Epithelial cell of esophagus (primary cell): Measurements from ENCODE around the gene DPPA2.

Source experiments
- DNase-seq: peaks from one replicate; pipeline ENCODE4 v3.0.0; 2010; ENCODE audit warnings: low read depth
- H3K4me3 ChIP-seq: 2 replicates; pipeline ENCODE4 v1.5.1; 2011; ENCODE audit warnings: mild to moderate bottlenecking, low read length, control low read depth
- CTCF ChIP-seq: IDR thresholded peaks from 2 replicates; pipeline ENCODE4 v1.5.1; 2011; ENCODE audit warnings: low read depth, mild to moderate bottlenecking, low read length, control low read depth, inconsistent platforms; ENCODE audit not compliant: insufficient read depth; ENCODE audit errors: missing control alignments

The DPPA2 gene

GRCh38 chr3:109275702-109276293 is 40.5 kb downstream of the DPPA2 start:
- H3K4me3 ChIP-seq: no peak overlapping the region
- TF ChIP-seq CTCF: peak; percentile 61
- peak; percentile 50 for DNase-seq

DNA sequence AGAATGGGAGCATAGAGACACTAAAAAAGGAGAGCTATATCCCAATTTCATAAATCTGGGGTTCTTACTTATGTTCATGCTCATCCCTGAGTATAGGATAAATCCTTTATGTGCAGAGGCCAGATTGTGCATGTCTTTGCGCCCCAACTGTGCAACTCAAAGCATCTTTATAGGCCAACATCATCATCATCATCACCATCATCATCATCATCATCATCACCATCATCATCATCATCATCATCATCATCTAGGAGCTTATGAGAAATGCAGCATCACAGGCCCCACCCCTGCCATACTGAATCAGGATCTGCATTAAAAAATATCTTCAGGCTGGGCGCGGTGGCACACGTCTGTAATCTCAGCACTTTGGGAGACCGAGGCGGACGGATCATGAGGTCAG is 45.5 kb downstream of the DPPA2 start:
- H3K4me3 ChIP-seq: no peak overlapping the region
- no peak for TF ChIP-seq CTCF
- DNase-seq: no peak

DNA sequence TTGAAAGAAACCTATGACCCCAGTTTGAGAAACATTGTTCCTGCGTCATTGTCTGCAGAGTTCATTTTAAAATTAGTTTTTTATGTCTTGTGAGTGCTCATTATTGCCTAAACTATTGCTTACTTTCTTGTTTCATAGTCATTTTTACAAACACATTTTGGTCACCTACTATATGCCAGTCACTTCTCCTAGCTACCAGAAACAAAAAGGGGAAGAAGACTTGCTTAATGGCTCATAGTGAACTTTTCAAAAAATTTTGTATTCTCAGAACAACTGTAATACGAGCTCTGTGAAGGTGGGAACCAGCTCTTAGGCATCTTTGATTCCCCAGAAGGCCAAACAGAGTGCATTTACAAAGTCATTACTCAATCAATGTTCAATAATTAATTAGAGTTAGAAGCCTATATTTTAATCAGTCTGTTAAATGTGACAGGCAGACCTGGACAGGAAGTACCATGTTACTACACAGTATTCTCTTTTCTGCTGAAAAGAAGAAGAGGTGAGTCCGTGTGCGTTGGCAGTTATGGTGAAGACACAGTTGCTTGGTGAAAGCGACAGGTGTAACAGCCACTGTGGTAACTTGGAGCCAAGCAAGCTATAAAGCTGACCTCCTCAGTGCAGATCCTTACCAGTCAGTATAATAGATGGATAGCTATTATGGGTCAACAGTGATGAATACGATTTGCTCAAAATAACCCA is 46.6 kb downstream of the DPPA2 start:
- no peak overlapping the region for H3K4me3 ChIP-seq
- TF ChIP-seq CTCF: no peak
- no peak for DNase-seq

- TF ChIP-seq CTCF: no peak
- no peak for DNase-seq
- H3K4me3 ChIP-seq: no peak overlapping the region
Observed at GRCh38 chr3:109268181-109268580, 48.1 kb downstream of the DPPA2 start.

DNA sequence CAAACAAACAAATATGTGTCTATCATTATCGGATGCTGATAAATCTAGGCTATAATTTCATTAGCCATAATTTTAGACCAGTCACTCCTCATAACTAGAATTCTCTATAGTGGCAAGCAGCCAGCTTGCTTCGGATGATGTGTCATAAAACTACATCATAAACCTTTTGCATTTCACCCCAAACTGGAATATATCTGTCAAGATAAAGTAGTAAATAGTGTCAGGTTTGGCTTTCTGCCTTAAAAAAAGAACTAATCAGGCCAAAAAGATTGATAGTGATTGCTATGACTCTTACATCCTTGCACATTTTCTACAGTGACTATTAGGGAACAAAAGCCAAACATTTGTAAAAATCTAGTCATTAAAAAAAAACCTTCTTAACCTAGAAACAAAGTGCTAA is 51.0 kb downstream of the DPPA2 start:
- no peak for DNase-seq
- no peak overlapping the region for H3K4me3 ChIP-seq
- no peak for TF ChIP-seq CTCF

DNA sequence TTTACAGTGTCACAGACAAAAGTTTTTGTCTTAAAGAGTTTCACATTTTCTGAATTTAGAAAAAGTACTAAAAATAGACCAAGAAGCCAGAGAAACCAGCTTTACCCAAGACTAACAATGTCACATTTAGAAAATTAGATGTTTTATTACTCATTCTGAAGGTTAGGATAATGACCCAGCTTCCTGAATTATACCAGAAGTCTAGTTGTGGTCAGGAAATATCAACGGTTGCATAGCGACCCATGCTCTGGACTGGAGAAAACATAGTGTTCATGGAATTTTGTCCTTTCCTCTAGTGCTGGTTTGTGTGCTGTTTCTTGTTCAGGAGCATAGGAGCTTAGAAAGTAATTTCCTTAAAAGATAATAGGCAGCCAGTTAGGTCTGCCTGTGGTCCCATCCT is 59.0 kb downstream of the DPPA2 start:
- DNase-seq: no peak
- TF ChIP-seq CTCF: no peak
- H3K4me3 ChIP-seq: no peak overlapping the region

GRCh38 chr3:109254770-109255169 is 61.5 kb downstream of the DPPA2 start:
- TF ChIP-seq CTCF: no peak
- no peak overlapping the region for H3K4me3 ChIP-seq

More at GRCh38 chr3:109254770-109255169, 61.5 kb downstream of the DPPA2 start:
- no peak for DNase-seq
